GM12891 (cell line): Measurements from ENCODE around the gene DMC1.

Source experiments
- PAX5 ChIP-seq: IDR thresholded peaks from 2 replicates; pipeline ENCODE4 v1.6.1; 2011; ENCODE audit warnings: low read length, moderate library complexity, mild to moderate bottlenecking; ENCODE audit not compliant: insufficient read depth, severe bottlenecking
- POLR2A ChIP-seq: IDR thresholded peaks from 2 replicates; pipeline ENCODE4 v1.6.1; 2011; ENCODE audit warnings: low read depth, low read length, control low read depth
- POLR2AphosphoS5 ChIP-seq: IDR thresholded peaks from 2 replicates; pipeline ENCODE4 v1.6.1; 2011; ENCODE audit warnings: low read depth, low read length, control low read depth
- POU2F2 ChIP-seq: IDR thresholded peaks from 2 replicates; pipeline ENCODE4 v1.6.1; 2011; ENCODE audit warnings: low read depth, mild to moderate bottlenecking, control low read depth, low read length, moderate library complexity
- SPI1 ChIP-seq: IDR thresholded peaks from 2 replicates; pipeline ENCODE4 v1.6.1; 2011; ENCODE audit warnings: low read depth, low read length, control low read depth
- TAF1 ChIP-seq: IDR thresholded peaks from 2 replicates; pipeline ENCODE4 v1.6.1; 2011; ENCODE audit warnings: low read depth, low read length, control low read depth

DNA sequence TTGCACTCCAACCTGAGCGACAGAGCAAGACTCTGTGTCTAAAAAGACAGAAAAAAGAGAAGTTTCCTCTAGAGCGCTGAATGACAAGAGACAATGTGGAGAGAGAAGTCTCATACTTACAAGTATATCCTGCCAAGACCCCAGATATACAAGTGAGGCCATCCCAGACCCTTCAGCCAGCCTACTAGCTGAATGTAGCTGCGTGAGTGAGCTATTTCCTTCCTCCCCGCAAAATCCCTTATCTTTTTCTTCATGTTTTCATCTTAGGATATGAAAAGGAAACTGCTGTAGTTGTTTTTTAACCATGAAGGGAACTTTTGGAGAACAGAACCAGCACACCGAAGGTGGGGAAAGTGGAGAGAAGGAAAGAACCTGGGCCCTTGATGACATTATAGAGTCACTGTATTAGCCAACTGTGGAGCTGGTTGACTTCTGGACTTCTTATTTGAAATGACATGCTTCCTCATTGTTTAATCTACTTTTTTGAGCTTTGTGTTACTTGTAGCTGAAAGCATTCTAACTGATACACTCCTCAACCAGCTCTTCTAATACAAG lies 59.5 kb downstream of the DMC1 start:
- TF ChIP-seq POLR2A (no peak), POLR2AphosphoS5 (no peak), TAF1 (no peak), PAX5 (no peak), SPI1 (no peak), POU2F2 (no peak)
